K562 (cell line): ENCODE data around the gene MRPL9. TPM values are rescaled to one million over a fixed set of nuclear protein-coding genes. Genes with fewer than 3 reads are reported as not detected.
A peak's percentile ranks its signal among the peaks of the same experiment; 100 is the strongest.

Experiments
- ASH1L ChIP-seq: fragments of 450-650 bp; IDR thresholded peaks from 2 replicates; pipeline ENCODE4 v1.6.1; 2018; ENCODE audit warnings: borderline replicate concordance, mild to moderate bottlenecking, low read depth; ENCODE audit not compliant: partially characterized antibody
- BHLHE40 ChIP-seq: IDR thresholded peaks from 2 replicates; pipeline ENCODE4 v1.6.1; 2011; ENCODE audit warnings: low read length, improper control_type of control experiment
- CBFA2T3 ChIP-seq: fragments of 450-650 bp; IDR thresholded peaks from 2 replicates; pipeline ENCODE4 v1.6.1; 2017
- CC2D1A ChIP-seq: fragments of 450-650 bp; IDR thresholded peaks from 2 replicates; pipeline ENCODE4 v1.6.1; 2017; ENCODE audit warnings: mild to moderate bottlenecking
- DLX4 ChIP-seq: fragments of 250-450 bp; sonication (Bioruptor Pico); IDR thresholded peaks from 2 replicates; pipeline ENCODE4 v1.6.1; 2021; ENCODE audit warnings: mild to moderate bottlenecking
- HDAC8 ChIP-seq: fragments of 450-650 bp; IDR thresholded peaks from 2 replicates; pipeline ENCODE4 v1.6.1; 2016; ENCODE audit warnings: mild to moderate bottlenecking, missing genetic modification characterization, moderate library complexity, missing compliant biosample characterization
- HNRNPL ChIP-seq: fragments of 200-400 bp; formaldehyde crosslinking; IDR thresholded peaks from 2 replicates; pipeline ENCODE4 v1.6.1; 2017; ENCODE audit warnings: low read depth, mild to moderate bottlenecking, low read length
- LCOR ChIP-seq: sonication (generic); formaldehyde crosslinking; IDR thresholded peaks from 2 replicates; pipeline ENCODE4 v1.8.0; 2022; ENCODE audit warnings: mild to moderate bottlenecking, missing genetic modification reagents
- MEF2A ChIP-seq: IDR thresholded peaks from 2 replicates; pipeline ENCODE4 v1.6.1; 2011; ENCODE audit warnings: low read depth, mild to moderate bottlenecking, low read length, moderate library complexity; ENCODE audit not compliant: control insufficient read depth
- NR1H2 ChIP-seq: sonication (generic); formaldehyde crosslinking; IDR thresholded peaks from 2 replicates; pipeline ENCODE4 v1.4.0; 2020; ENCODE audit warnings: mild to moderate bottlenecking, missing genetic modification reagents
- PTRF ChIP-seq: fragments of 450-650 bp; IDR thresholded peaks from 2 replicates; pipeline ENCODE4 v1.6.1; 2016; ENCODE audit warnings: mild to moderate bottlenecking, missing genetic modification characterization, missing compliant biosample characterization
- PYGO2 ChIP-seq: fragments of 450-650 bp; IDR thresholded peaks from 2 replicates; pipeline ENCODE4 v1.6.1; 2016; ENCODE audit warnings: mild to moderate bottlenecking, missing genetic modification characterization, moderate library complexity, missing compliant biosample characterization
- RCOR1 ChIP-seq, 2 experiments: IDR thresholded peaks; 2 replicates each; pipeline ENCODE4 v1.6.1; 2012; ENCODE audit warnings: low read depth in 2 of 2, low read length in 2 of 2, borderline replicate concordance in 1 of 2, improper control_type of control experiment in 1 of 2
- TAF9B ChIP-seq: fragments of 450-650 bp; IDR thresholded peaks from 2 replicates; pipeline ENCODE4 v1.6.1; 2018; ENCODE audit warnings: mild to moderate bottlenecking; ENCODE audit not compliant: partially characterized antibody
- ZFP36 ChIP-seq: fragments of 150-350 bp; IDR thresholded peaks from 2 replicates; pipeline ENCODE4 v1.6.1; 2018; ENCODE audit warnings: low read length, low read depth; ENCODE audit not compliant: partially characterized antibody
- ZNF184 ChIP-seq: sonication (generic); formaldehyde crosslinking; IDR thresholded peaks from 2 replicates; pipeline ENCODE4 v1.5.0; 2020; ENCODE audit warnings: missing genetic modification reagents
- ZNF232 ChIP-seq: sonication (generic); formaldehyde crosslinking; IDR thresholded peaks from 2 replicates; pipeline ENCODE4 v1.8.0; 2022; ENCODE audit warnings: mild to moderate bottlenecking, missing genetic modification reagents
- ZNF445 ChIP-seq: fragments of 250-450 bp; sonication (Bioruptor Pico); IDR thresholded peaks from 2 replicates; pipeline ENCODE4 v1.4.0; 2020; ENCODE audit warnings: low read depth, mild to moderate bottlenecking, moderate library complexity
- ZNF668 ChIP-seq: fragments of 250-450 bp; sonication (Bioruptor Pico); IDR thresholded peaks from 2 replicates; pipeline ENCODE4 v1.8.0; 2022; ENCODE audit warnings: mild to moderate bottlenecking, inconsistent platforms
- ZNF740 ChIP-seq, 3 experiments: fragments of 200-800 bp in 1 of 3; sonication (Bioruptor generic) in 1 of 3; sonication (generic) in 1 of 3; formaldehyde crosslinking in 1 of 3; IDR thresholded peaks; 2 replicates each; pipeline versions ENCODE4 v1.6.1 to v1.8.0; 2016 to 2022; ENCODE audit warnings: mild to moderate bottlenecking in 2 of 3, missing compliant biosample characterization in 2 of 3, missing genetic modification characterization in 2 of 3, missing genetic modification reagents in 1 of 3
- polyA plus RNA-seq, 8 experiments: library from polyadenylated mRNA; depleted of rRNA in 4 of 8; stranded (reverse) in 5 of 8; unstranded in 3 of 8; fragments of >200 nt; fragmentation: Nextera tagmentation in 2 of 8; fragmentation: Illumina TruSeq in 1 of 8; extraction: Ambion mirVana in 2 of 8; extraction: Trizol in 1 of 8; gene quantifications; 2 replicates each; pipeline versions ENCODE4 v1.2.1 to v1.2.3, GENCODE V29; 2011 to 2014; ENCODE audit warnings: inconsistent platforms in 1 of 8, missing spikeins in 1 of 8
- total RNA-seq, 7 experiments: library from RNA; depleted of rRNA in 6 of 7; stranded (reverse); fragments of >200 nt in 6 of 7; fragmentation: Illumina TruSeq in 2 of 7; extraction: Trizol in 2 of 7; gene quantifications; 2 replicates each; pipeline versions ENCODE4 v1.2.1 to v1.2.3, GENCODE V29; 2011 to 2021; ENCODE audit warnings: low replicate concordance in 1 of 7
- TF ChIP-seq, protein P1 (sequence below): sonication (generic); formaldehyde crosslinking; IDR thresholded peaks from 2 replicates; pipeline ENCODE4 v1.8.1; 2023; ENCODE audit warnings: mild to moderate bottlenecking, missing genetic modification reagents
- TF ChIP-seq, protein P2 (sequence below): fragments of 250-450 bp; sonication (Bioruptor Pico); IDR thresholded peaks from 2 replicates; pipeline ENCODE4 v1.9.0; 2021; ENCODE audit warnings: mild to moderate bottlenecking
- TF ChIP-seq, protein P3 (sequence below): sonication (generic); formaldehyde crosslinking; IDR thresholded peaks from 2 replicates; pipeline ENCODE4 v1.8.1; 2023; ENCODE audit warnings: mild to moderate bottlenecking, missing genetic modification reagents

MRPL9 gene
- total and polyA plus RNA-seq, 9 of the 15 experiments (the other 6 are each of a cell fraction or from before 2014, with no cell fraction given) = 38.0 to 162 (median 111) TPM

DNA sequence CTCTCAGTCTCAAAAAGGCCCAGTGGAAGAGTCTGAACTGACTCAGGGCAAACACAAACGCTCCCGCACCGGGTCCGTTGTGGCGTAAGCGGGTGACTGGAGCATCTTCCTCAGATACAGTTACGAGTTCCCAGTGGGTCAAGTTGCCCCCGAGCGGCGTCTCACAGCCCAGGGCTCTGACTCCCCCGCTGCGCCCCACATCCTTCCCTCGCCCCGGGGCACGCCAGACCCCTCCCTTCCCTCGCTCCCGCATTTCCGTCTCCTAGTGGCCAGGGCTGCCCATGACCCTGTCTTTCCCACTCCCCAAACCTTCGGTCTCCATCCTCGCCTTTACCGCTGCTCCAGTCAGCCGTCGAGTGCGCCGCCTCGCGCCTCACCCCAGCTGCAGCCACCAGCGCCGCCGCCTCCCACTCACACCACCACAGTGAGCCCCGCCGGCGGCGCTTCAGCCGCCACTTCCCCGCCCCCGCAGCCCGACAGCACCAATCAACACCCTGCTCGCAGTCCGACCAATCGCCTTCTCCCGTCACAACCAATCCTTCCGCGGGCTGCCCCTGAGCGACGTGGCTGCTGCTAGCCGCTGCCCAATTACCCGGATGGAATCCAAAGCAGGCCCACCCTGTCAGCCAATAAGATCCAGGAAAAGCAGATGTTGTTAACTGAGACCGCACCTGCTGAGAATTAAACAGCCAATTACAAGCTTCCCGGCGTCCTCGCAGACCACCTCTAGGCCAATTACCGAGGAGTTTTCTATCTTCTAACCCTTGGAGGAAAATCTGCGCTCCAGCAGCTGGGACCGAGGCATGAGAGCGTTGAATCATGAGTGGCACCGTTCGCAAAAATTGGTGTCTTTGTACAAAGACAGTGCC, 27.0 kb upstream of the MRPL9 start, which contains the start of gene TDRKH (continued):
- TF ChIP-seq PYGO2 (tag) (peak; percentile 34; the same call in 1 of the 2 replicates), ZNF232 (no peak), MEF2A (no peak), ZNF445 (CRISPR knock-in tag) (no peak), ZNF184 (CRISPR knock-in tag) (no peak), LCOR (CRISPR knock-in tag) (peak; percentile 89; the same call in 1 of the 2 replicates), ZNF740 (CRISPR knock-in tag; IDR thresholded peaks at IDR 0.05) (no peak), ZNF740 (tag; IDR thresholded peaks at IDR 0.05) (no peak), BHLHE40 (no peak), NR1H2 (CRISPR knock-in tag) (no peak), RCOR1 (IDR thresholded peaks at IDR 0.05; ENCODE audit: borderline replicate concordance in 1 of 2, low read depth in 2 of 2, low read length in 2 of 2) (peak; percentile 87 to 100; a peak in 3 of 4 replicates), ASH1L (peak; percentile 99), TAF9B (no peak), PTRF (tag) (no peak), CC2D1A (no peak), ZFP36 (no peak), DLX4 (CRISPR knock-in tag) (no peak), HDAC8 (tag) (no peak), ZNF668 (no peak), HNRNPL (no peak), CBFA2T3 (peak; percentile 46; the same call in 1 of the 2 replicates)
- TF ChIP-seq, protein P1, sequence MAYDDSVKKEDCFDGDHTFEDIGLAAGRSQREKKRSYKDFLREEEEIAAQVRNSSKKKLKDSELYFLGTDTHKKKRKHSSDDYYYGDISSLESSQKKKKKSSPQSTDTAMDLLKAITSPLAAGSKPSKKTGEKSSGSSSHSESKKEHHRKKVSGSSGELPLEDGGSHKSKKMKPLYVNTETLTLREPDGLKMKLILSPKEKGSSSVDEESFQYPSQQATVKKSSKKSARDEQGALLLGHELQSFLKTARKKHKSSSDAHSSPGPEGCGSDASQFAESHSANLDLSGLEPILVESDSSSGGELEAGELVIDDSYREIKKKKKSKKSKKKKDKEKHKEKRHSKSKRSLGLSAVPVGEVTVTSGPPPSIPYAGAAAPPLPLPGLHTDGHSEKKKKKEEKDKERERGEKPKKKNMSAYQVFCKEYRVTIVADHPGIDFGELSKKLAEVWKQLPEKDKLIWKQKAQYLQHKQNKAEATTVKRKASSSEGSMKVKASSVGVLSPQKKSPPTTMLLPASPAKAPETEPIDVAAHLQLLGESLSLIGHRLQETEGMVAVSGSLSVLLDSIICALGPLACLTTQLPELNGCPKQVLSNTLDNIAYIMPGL (CRISPR knock-in tag) = no peak; the same call in 1 of the 2 replicates
- TF ChIP-seq, protein P2, sequence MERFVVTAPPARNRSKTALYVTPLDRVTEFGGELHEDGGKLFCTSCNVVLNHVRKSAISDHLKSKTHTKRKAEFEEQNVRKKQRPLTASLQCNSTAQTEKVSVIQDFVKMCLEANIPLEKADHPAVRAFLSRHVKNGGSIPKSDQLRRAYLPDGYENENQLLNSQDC (CRISPR knock-in tag) = no peak; the same call in 1 of the 2 replicates
- TF ChIP-seq, protein P3, sequence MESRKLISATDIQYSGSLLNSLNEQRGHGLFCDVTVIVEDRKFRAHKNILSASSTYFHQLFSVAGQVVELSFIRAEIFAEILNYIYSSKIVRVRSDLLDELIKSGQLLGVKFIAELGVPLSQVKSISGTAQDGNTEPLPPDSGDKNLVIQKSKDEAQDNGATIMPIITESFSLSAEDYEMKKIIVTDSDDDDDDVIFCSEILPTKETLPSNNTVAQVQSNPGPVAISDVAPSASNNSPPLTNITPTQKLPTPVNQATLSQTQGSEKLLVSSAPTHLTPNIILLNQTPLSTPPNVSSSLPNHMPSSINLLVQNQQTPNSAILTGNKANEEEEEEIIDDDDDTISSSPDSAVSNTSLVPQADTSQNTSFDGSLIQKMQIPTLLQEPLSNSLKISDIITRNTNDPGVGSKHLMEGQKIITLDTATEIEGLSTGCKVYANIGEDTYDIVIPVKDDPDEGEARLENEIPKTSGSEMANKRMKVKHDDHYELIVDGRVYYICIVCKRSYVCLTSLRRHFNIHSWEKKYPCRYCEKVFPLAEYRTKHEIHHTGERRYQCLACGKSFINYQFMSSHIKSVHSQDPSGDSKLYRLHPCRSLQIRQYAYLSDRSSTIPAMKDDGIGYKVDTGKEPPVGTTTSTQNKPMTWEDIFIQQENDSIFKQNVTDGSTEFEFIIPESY = peak; percentile 62
